ENCODE results near the gene KIF6.

The KIF6 gene

GRCh38 chr6:39430446-39430845, 294.8 kb downstream of the KIF6 start:
- Histone ChIP-seq H3K9ac (ENCODE audit: low read depth, low read length, poor library complexity, severe bottlenecking) (no peak overlapping the region), H2AFZ (ENCODE audit: low read length) (peak overlapping the region; percentile 70; the same call in 1 of the 2 replicates), H3K36me3 (ENCODE audit: insufficient read depth, low read length) (no peaks in the 10 kb centered on the region), H3K4me3 (ENCODE audit: low read length, poor library complexity, severe bottlenecking) (no peak overlapping the region), H3K27me3 (ENCODE audit: insufficient read depth, low read length, poor library complexity, severe bottlenecking) (no peaks in the 10 kb centered on the region), H3K4me1 (ENCODE audit: insufficient read depth, low read length, poor library complexity, severe bottlenecking) (peaks cover 21% of the 10 kb centered on the region), H3F3A (ENCODE audit: low read depth) (no peaks in the 10 kb centered on the region), H3K9me2 (replicated peaks; ENCODE audit: low read depth, low read length) (no peaks in the 10 kb centered on the region), H3K79me2 (ENCODE audit: insufficient read depth, low read length) (no peaks in the 10 kb centered on the region), H4K20me1 (ENCODE audit: insufficient read depth, low read length, poor library complexity, severe bottlenecking) (no peaks in the 10 kb centered on the region), H3K9me3 (ENCODE audit: insufficient read depth, low read depth, low read length) (no peaks in the 10 kb centered on the region), H3K4me2 (ENCODE audit: low read depth, low read length, poor library complexity, severe bottlenecking) (no peak overlapping the region)
- TF ChIP-seq EZH2phosphoT487 (IDR thresholded peaks at IDR 0.05; ENCODE audit: borderline replicate concordance), result no peak
- TF ChIP-seq CTCF (conservative IDR thresholded peaks at IDR 0.05; ENCODE audit: low read length), result no peak

- Histone ChIP-seq H3K9ac (ENCODE audit: low read depth, low read length, poor library complexity, severe bottlenecking) (no peak overlapping the region), H4K20me1 (ENCODE audit: insufficient read depth, low read length, poor library complexity, severe bottlenecking) (no peaks in the 10 kb centered on the region), H3K4me2 (ENCODE audit: low read depth, low read length, poor library complexity, severe bottlenecking) (no peak overlapping the region), H3K4me1 (ENCODE audit: insufficient read depth, low read length, poor library complexity, severe bottlenecking) (peaks cover 21% of the 10 kb centered on the region), H3K9me3 (ENCODE audit: insufficient read depth, low read depth, low read length) (no peaks in the 10 kb centered on the region), H2AFZ (ENCODE audit: low read length) (no peak overlapping the region), H3K27me3 (ENCODE audit: insufficient read depth, low read length, poor library complexity, severe bottlenecking) (no peaks in the 10 kb centered on the region), H3K36me3 (ENCODE audit: insufficient read depth, low read length) (no peaks in the 10 kb centered on the region), H3K79me2 (ENCODE audit: insufficient read depth, low read length) (no peaks in the 10 kb centered on the region), H3F3A (ENCODE audit: low read depth) (no peaks in the 10 kb centered on the region), H3K9me2 (replicated peaks; ENCODE audit: low read depth, low read length) (no peaks in the 10 kb centered on the region), H3K4me3 (ENCODE audit: low read length, poor library complexity, severe bottlenecking) (no peak overlapping the region)
- TF ChIP-seq EZH2phosphoT487 (IDR thresholded peaks at IDR 0.05; ENCODE audit: borderline replicate concordance) (no peak), CTCF (conservative IDR thresholded peaks at IDR 0.05; ENCODE audit: low read length) (no peak)
Observed at GRCh38 chr6:39428816-39429215, 296.4 kb downstream of the KIF6 start.

GRCh38 chr6:39428152-39428551, 297.1 kb downstream of the KIF6 start:
- Histone ChIP-seq H3K4me1 (ENCODE audit: insufficient read depth, low read length, poor library complexity, severe bottlenecking) (peaks cover 21% of the 10 kb centered on the region), H3K36me3 (ENCODE audit: insufficient read depth, low read length) (no peaks in the 10 kb centered on the region), H3K9ac (ENCODE audit: low read depth, low read length, poor library complexity, severe bottlenecking) (no peak overlapping the region), H4K20me1 (ENCODE audit: insufficient read depth, low read length, poor library complexity, severe bottlenecking) (no peaks in the 10 kb centered on the region), H3F3A (ENCODE audit: low read depth) (no peaks in the 10 kb centered on the region), H3K27me3 (ENCODE audit: insufficient read depth, low read length, poor library complexity, severe bottlenecking) (no peaks in the 10 kb centered on the region), H3K4me2 (ENCODE audit: low read depth, low read length, poor library complexity, severe bottlenecking) (no peak overlapping the region), H3K9me2 (replicated peaks; ENCODE audit: low read depth, low read length) (no peaks in the 10 kb centered on the region), H2AFZ (ENCODE audit: low read length) (no peak overlapping the region), H3K4me3 (ENCODE audit: low read length, poor library complexity, severe bottlenecking) (no peak overlapping the region), H3K79me2 (ENCODE audit: insufficient read depth, low read length) (no peaks in the 10 kb centered on the region), H3K9me3 (ENCODE audit: insufficient read depth, low read depth, low read length) (no peaks in the 10 kb centered on the region)
- TF ChIP-seq EZH2phosphoT487 (IDR thresholded peaks at IDR 0.05; ENCODE audit: borderline replicate concordance), result no peak
- TF ChIP-seq CTCF (conservative IDR thresholded peaks at IDR 0.05; ENCODE audit: low read length), result no peak

Data from Loucy (cell line).